ENCODE results near the gene PTOV1.

PTOV1 gene

DNA sequence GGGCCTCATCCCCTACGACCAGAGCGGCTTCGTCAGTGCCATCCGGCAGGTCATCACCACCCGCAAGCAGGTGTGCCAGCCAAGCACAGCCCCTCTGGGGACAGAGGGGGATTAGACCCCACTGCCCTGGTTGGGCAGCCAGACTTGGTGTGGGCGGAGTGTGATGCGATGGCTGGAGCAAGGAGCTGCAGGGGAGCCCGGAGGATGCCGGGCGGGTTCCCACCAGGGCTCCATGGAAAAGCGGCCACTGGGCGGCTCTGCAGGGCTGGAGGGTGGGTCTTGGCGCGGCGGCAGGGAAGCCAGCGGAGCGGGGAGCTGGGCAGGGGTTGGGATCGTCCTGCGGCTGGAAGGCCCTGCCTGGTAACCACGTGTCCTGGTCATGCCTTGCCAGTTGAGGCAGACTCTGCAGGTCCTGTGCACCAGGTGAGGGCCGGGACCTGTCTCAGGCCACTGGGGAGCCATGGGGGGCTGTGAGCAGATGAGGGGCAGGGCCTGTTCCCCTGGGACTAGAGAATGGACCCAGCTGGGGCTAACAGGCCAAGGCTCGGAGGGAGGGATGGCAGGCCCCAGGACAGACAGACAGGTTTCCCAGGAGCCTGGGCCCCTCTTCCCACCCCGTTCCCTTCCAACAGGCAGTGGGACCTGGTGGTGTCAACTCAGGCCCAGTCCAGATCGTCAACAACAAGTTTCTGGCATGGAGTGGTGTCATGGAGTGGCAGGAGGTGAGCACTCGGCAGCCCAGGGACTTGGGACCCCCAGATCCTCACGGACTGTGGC is 6.3 kb downstream of the PTOV1 start:
- no peak overlapping the region for H3K4ac ChIP-seq (ENCODE audit: low read depth, low read length)
- peaks cover 18% of the 10 kb centered on the region for H3K79me2 ChIP-seq (ENCODE audit: control insufficient read depth, insufficient read depth, low read length)
- H3K79me1 ChIP-seq (ENCODE audit: low read length) = peaks cover 17% of the 10 kb centered on the region
- no peak overlapping the region for H2AK5ac ChIP-seq (ENCODE audit: low read length)
- no peak overlapping the region for H4K8ac ChIP-seq (ENCODE audit: low read depth, low read length)
- no peaks in the 10 kb centered on the region for H3K27me3 ChIP-seq (ENCODE audit: insufficient read depth, low read length, poor library complexity)
- H2BK120ac ChIP-seq (ENCODE audit: low read depth, low read length) = no peak overlapping the region
- peaks cover 6% of the 10 kb centered on the region for H3K4me1 ChIP-seq (ENCODE audit: control insufficient read depth, low read depth, low read length)
- H3K36me3 ChIP-seq (ENCODE audit: control insufficient read depth, insufficient read depth, low read length) = peaks cover 21% of the 10 kb centered on the region
- H3K27ac ChIP-seq (ENCODE audit: low read depth, low read length) = no peak overlapping the region
- no peak overlapping the region for H3K9ac ChIP-seq (ENCODE audit: low read length)
- H3K4me3 ChIP-seq (ENCODE audit: low read length) = no peak overlapping the region
- no peak for DNase-seq
- H3K56ac ChIP-seq (ENCODE audit: low read length) = no peak overlapping the region
- no CpG with 5 or more reads among the region's 26 CpGs for WGBS (ENCODE audit: extremely low coverage, insufficient coverage, low lambda C conversion rate)
- H3K23ac ChIP-seq (ENCODE audit: low read length) = no peak overlapping the region
- no peak overlapping the region for H3K4me2 ChIP-seq (ENCODE audit: low read length)
- H2BK15ac ChIP-seq (replicated peaks; ENCODE audit: low read depth) = no peak overlapping the region
- no peak overlapping the region for H3K18ac ChIP-seq (ENCODE audit: low read length)
- H4K5ac ChIP-seq (ENCODE audit: low read length) = no peak overlapping the region
- no peak overlapping the region for H2BK5ac ChIP-seq (ENCODE audit: low read length)

DNA sequence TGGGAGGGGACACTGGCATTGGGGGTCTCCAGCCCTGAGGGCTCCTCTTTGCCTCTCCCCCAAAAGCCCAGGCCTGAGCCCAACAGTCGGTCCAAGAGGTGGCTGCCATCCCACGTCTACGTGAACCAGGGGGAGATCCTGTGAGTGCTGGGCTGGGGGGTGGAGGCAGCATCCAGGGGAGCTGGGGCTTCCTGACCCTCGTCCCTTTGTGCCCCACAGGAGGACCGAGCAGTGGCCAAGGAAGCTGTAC is 6.8 kb downstream of the PTOV1 start:
- DNase-seq = no peak
- Histone ChIP-seq H3K79me2 (ENCODE audit: control insufficient read depth, insufficient read depth, low read length) (peaks cover 13% of the 10 kb centered on the region), H2BK120ac (ENCODE audit: low read depth, low read length) (no peak overlapping the region), H2BK5ac (ENCODE audit: low read length) (no peak overlapping the region), H4K5ac (ENCODE audit: low read length) (no peak overlapping the region), H3K27ac (ENCODE audit: low read depth, low read length) (no peak overlapping the region), H3K36me3 (ENCODE audit: control insufficient read depth, insufficient read depth, low read length) (peaks cover 17% of the 10 kb centered on the region), H3K4me2 (ENCODE audit: low read length) (no peak overlapping the region), H2AK5ac (ENCODE audit: low read length) (no peak overlapping the region), H3K4me3 (ENCODE audit: low read length) (no peak overlapping the region), H3K56ac (ENCODE audit: low read length) (no peak overlapping the region), H3K18ac (ENCODE audit: low read length) (no peak overlapping the region), H4K8ac (ENCODE audit: low read depth, low read length) (no peak overlapping the region), H2BK15ac (replicated peaks; ENCODE audit: low read depth) (no peak overlapping the region), H3K9ac (ENCODE audit: low read length) (no peak overlapping the region), H3K4me1 (ENCODE audit: control insufficient read depth, low read depth, low read length) (peaks cover under 1% of the 10 kb centered on the region), H3K27me3 (ENCODE audit: insufficient read depth, low read length, poor library complexity) (no peaks in the 10 kb centered on the region), H3K4ac (ENCODE audit: low read depth, low read length) (no peak overlapping the region), H3K23ac (ENCODE audit: low read length) (no peak overlapping the region), H3K79me1 (ENCODE audit: low read length) (peaks cover 12% of the 10 kb centered on the region)
- WGBS (ENCODE audit: extremely low coverage, insufficient coverage, low lambda C conversion rate) = no CpG with 5 or more reads among the region's 5 CpGs

DNA sequence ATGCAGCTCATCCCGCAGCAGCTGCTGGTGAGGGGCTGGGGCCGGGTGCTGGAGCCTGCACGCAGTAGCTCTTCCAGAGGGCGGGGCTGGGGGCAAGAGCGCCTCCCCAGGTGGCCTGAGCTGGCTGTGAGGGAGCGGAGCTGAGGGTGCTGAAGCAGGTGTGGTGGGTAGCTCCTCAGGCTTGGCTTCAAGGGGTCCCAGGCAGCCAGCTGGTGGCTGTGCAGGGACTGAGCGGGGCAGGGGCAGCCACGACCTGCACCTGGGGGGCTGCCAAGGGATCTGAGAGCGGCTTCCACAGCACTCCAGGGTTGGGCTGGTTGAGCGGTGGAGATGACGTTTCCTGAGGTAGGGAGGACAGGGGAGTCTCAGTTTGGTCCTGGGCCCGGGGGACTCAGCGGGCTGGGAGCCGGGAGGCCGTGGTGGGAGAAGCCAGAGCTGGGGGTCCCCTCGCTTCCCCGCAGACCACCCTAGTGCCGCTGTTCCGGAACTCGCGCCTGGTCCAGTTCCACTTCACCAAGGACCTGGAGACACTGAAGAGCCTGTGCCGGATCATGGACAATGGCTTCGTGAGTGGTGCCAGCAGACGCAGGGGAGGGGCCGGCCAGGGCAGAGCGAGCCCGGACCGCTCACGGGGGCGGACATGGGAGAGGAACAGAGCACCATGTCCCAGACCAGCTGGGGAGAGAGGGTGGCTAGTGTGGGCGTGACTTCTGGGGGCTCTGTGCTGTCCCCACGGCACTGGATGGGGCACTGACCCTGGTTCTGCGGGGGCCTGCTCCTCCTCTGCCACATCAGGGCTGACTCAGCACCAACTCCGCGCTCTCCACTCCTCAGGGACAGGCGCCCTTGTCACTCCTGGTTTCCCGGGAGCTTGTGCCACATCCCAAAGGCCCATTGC is 7.4 kb downstream of the PTOV1 start:
- Histone ChIP-seq H3K23ac (ENCODE audit: low read length) (no peak overlapping the region), H4K8ac (ENCODE audit: low read depth, low read length) (no peak overlapping the region), H2BK5ac (ENCODE audit: low read length) (no peak overlapping the region), H3K79me1 (ENCODE audit: low read length) (peaks cover 10% of the 10 kb centered on the region), H3K27me3 (ENCODE audit: insufficient read depth, low read length, poor library complexity) (no peaks in the 10 kb centered on the region), H3K4me1 (ENCODE audit: control insufficient read depth, low read depth, low read length) (no peaks in the 10 kb centered on the region), H2AK5ac (ENCODE audit: low read length) (no peak overlapping the region), H3K4ac (ENCODE audit: low read depth, low read length) (no peak overlapping the region), H2BK15ac (replicated peaks; ENCODE audit: low read depth) (no peak overlapping the region), H3K18ac (ENCODE audit: low read length) (no peak overlapping the region), H3K36me3 (ENCODE audit: control insufficient read depth, insufficient read depth, low read length) (peaks cover 16% of the 10 kb centered on the region), H3K4me3 (ENCODE audit: low read length) (no peak overlapping the region), H3K27ac (ENCODE audit: low read depth, low read length) (no peak overlapping the region), H3K79me2 (ENCODE audit: control insufficient read depth, insufficient read depth, low read length) (peaks cover 8% of the 10 kb centered on the region), H3K56ac (ENCODE audit: low read length) (no peak overlapping the region), H4K5ac (ENCODE audit: low read length) (no peak overlapping the region), H2BK120ac (ENCODE audit: low read depth, low read length) (no peak overlapping the region), H3K9ac (ENCODE audit: low read length) (no peak overlapping the region), H3K4me2 (ENCODE audit: low read length) (no peak overlapping the region)
- no CpG with 5 or more reads among the region's 37 CpGs for WGBS (ENCODE audit: extremely low coverage, insufficient coverage, low lambda C conversion rate)
- no peak for DNase-seq

DNA sequence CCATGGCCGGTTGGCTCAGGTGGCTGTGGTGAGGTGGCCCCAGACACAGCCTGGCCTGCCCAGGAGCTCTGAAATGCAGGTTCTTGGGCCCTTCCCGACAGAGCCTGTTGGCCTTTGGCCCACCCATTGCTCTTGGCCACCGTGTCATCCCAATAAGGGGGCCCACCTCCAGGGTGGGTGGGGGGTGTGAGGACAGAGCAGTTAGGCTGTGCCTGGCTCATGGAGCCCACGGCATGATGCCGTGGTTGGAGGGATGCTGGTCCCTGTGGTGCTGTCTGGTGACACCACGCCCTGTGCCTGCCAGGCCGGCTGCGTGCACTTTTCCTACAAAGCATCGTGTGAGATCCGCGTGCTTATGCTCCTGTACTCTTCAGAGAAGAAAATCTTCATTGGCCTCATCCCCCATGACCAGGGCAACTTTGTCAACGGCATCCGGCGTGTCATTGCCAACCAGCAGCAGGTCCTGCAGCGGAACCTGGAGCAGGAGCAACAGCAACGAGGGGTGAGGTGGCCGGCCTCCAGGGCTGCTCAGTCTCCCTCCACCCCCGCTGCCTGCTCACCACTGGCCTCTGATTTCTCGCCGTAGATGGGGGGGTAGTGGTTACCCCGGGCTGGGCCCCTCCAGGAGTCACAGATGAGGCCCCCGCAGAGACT is 8.8 kb downstream of the PTOV1 start:
- Histone ChIP-seq H3K4me1 (ENCODE audit: control insufficient read depth, low read depth, low read length) (no peaks in the 10 kb centered on the region), H3K36me3 (ENCODE audit: control insufficient read depth, insufficient read depth, low read length) (peaks cover 23% of the 10 kb centered on the region), H3K23ac (ENCODE audit: low read length) (no peak overlapping the region), H3K4ac (ENCODE audit: low read depth, low read length) (no peak overlapping the region), H2BK15ac (replicated peaks; ENCODE audit: low read depth) (no peak overlapping the region), H3K9ac (ENCODE audit: low read length) (no peak overlapping the region), H3K18ac (ENCODE audit: low read length) (no peak overlapping the region), H3K4me3 (ENCODE audit: low read length) (no peak overlapping the region), H3K27ac (ENCODE audit: low read depth, low read length) (no peak overlapping the region), H3K4me2 (ENCODE audit: low read length) (no peak overlapping the region), H4K8ac (ENCODE audit: low read depth, low read length) (no peak overlapping the region), H2BK5ac (ENCODE audit: low read length) (no peak overlapping the region), H3K56ac (ENCODE audit: low read length) (no peak overlapping the region), H2AK5ac (ENCODE audit: low read length) (no peak overlapping the region), H3K79me1 (ENCODE audit: low read length) (peaks cover 7% of the 10 kb centered on the region), H3K27me3 (ENCODE audit: insufficient read depth, low read length, poor library complexity) (no peaks in the 10 kb centered on the region), H3K79me2 (ENCODE audit: control insufficient read depth, insufficient read depth, low read length) (peaks cover 6% of the 10 kb centered on the region), H2BK120ac (ENCODE audit: low read depth, low read length) (no peak overlapping the region), H4K5ac (ENCODE audit: low read length) (no peak overlapping the region)
- no peak for DNase-seq
- WGBS (ENCODE audit: extremely low coverage, insufficient coverage, low lambda C conversion rate) = no CpG with 5 or more reads among the region's 22 CpGs

DNA sequence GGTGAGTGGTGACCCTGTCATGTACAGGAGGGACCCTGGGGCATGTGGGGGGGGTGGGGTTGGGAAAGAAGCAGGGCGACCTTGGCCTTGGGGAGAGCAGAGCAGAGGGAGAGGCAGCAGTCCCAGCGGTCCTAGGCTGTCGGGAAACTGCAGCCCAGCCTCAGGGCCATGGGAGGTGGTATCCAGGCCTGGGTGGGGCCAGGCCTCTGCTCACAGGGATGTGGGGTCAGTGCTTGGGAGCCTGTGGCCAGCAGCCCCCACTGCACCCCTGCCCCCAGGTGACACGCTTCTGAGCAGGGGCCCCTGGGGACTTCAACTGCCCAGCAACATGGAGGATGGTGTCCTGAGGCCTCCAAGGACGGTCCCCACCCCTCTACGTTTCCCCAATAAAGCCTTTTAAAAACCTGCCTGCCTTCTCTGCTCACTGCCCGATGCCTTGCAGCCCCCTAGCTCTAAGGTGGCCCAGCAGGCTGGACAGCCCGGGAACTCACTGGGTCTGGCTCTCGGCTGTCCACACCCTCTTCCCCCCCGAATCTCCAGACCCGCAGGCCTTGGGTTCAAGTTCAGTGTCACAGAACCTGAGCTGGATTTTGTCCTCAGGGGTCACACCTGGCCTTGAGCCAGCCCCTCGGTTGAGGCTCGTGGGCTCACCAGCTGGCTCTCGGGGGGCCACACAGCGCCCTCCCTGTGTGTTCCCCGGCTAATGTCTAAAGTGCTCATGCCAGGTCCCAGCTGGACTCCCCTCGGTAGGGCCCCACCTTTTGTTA is 9.6 kb downstream of the PTOV1 start:
- Histone ChIP-seq H3K56ac (ENCODE audit: low read length) (peak overlapping the region; percentile 7), H3K27me3 (ENCODE audit: insufficient read depth, low read length, poor library complexity) (no peaks in the 10 kb centered on the region), H3K4me3 (ENCODE audit: low read length) (no peak overlapping the region), H4K8ac (ENCODE audit: low read depth, low read length) (no peak overlapping the region), H3K36me3 (ENCODE audit: control insufficient read depth, insufficient read depth, low read length) (peaks cover 23% of the 10 kb centered on the region), H2BK15ac (replicated peaks; ENCODE audit: low read depth) (no peak overlapping the region), H3K79me2 (ENCODE audit: control insufficient read depth, insufficient read depth, low read length) (peaks cover 10% of the 10 kb centered on the region), H3K4me2 (ENCODE audit: low read length) (no peak overlapping the region), H2BK5ac (ENCODE audit: low read length) (no peak overlapping the region), H3K18ac (ENCODE audit: low read length) (no peak overlapping the region), H3K4me1 (ENCODE audit: control insufficient read depth, low read depth, low read length) (no peaks in the 10 kb centered on the region), H3K9ac (ENCODE audit: low read length) (no peak overlapping the region), H2BK120ac (ENCODE audit: low read depth, low read length) (no peak overlapping the region), H3K27ac (ENCODE audit: low read depth, low read length) (no peak overlapping the region), H2AK5ac (ENCODE audit: low read length) (no peak overlapping the region), H3K23ac (ENCODE audit: low read length) (no peak overlapping the region), H3K4ac (ENCODE audit: low read depth, low read length) (no peak overlapping the region), H4K5ac (ENCODE audit: low read length) (no peak overlapping the region), H3K79me1 (ENCODE audit: low read length) (peaks cover 7% of the 10 kb centered on the region)
- no CpG with 5 or more reads among the region's 17 CpGs for WGBS (ENCODE audit: extremely low coverage, insufficient coverage, low lambda C conversion rate)
- DNase-seq = no peak
